GM19193 (cell line): ENCODE measurements around the gene NTM.

Experiments
- POLR2A ChIP-seq: IDR thresholded peaks from 4 replicates; pipeline ENCODE4 v1.6.1; 2011; ENCODE audit not compliant: insufficient read depth, insufficient read length; ENCODE audit errors: extremely low read depth

Gene NTM

DNA sequence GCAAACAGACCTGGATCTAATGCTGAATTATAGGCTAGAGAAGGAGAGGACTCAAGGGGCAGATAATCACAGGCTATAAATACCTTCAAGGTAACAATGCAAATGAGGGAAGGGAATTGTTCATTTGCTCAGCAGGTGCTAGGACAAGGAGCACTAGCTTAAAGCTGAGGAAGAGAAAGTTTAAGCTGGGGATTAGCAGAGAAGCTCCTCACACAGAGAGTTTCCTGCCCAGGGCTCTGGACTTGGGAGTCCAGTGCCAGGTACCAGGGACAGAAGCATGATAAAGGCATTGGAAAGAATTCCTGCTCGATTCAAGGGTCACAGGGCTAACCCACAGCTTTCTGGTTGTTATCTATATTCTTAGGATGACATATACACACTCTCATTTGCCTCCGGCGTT is 509.9 kb downstream of the NTM start:
- no peak for TF ChIP-seq POLR2A

DNA sequence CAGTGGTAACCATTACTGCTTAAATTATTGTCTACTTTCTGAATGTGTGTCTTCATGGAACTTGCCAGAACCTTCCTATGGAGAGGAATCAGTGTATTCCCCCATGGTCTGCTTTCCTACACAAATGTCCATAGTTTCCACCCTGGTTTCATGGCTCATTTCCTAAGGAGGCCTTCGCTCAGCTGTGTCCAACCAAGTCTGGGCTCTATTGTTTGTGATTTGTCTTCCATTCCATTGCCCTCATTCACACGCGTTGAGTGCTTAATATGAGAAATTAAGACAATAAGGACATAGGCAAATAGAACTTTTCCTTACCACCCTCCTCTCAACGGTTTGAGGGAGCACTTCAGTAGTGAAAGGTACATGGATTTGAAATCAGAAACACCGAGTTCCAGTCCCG is 510.6 kb downstream of the NTM start:
- TF ChIP-seq POLR2A, result no peak

DNA sequence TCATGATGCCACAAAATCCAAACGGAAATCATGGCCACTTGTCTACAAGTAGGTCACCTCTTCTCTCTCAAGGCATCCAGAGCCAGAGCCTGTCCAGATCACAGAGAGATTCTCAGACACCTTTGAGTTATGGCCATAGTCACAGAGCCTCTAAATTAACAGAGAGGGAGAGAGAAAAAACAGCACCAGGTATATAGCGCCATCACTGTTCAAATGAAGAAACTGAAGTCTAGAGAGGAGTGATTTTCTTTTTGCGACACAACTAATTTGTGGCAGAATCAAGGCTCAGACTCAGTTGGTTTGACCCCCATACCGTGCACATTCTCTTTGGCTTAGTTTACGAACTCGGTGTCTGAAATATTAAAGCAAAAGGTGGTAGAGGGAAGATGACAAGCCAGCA is 512.9 kb downstream of the NTM start:
- TF ChIP-seq POLR2A, result no peak

GRCh38 chr11:131884461-131885073 is 514.2 kb downstream of the NTM start:
- no peak for TF ChIP-seq POLR2A

- TF ChIP-seq POLR2A, result no peak
Observed at GRCh38 chr11:131885431-131885830, 515.0 kb downstream of the NTM start.

DNA sequence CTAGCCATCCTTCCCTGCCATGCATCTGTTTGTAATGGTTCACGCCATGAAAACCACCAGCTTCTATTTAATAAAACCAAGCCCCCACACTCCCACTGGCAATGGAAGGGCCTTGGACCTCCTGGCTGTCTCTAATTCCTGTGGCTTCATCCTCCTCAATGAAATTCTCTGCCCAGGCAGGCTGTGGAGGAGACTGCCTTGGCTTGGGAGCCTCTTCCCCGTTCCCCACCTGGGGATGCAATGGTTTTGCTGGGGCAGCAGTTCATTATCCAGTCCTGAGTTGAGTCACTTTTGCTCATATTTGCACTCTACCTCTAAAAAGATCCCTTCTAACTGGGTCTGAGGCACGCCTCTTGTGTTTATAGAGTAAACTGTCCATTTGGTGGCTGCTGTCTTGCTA is 515.8 kb downstream of the NTM start:
- TF ChIP-seq POLR2A, result no peak

GRCh38 chr11:131888230-131888855 is 517.9 kb downstream of the NTM start:
- TF ChIP-seq POLR2A, result no peak

GRCh38 chr11:131889146-131889577 is 518.7 kb downstream of the NTM start:
- no peak for TF ChIP-seq POLR2A

DNA sequence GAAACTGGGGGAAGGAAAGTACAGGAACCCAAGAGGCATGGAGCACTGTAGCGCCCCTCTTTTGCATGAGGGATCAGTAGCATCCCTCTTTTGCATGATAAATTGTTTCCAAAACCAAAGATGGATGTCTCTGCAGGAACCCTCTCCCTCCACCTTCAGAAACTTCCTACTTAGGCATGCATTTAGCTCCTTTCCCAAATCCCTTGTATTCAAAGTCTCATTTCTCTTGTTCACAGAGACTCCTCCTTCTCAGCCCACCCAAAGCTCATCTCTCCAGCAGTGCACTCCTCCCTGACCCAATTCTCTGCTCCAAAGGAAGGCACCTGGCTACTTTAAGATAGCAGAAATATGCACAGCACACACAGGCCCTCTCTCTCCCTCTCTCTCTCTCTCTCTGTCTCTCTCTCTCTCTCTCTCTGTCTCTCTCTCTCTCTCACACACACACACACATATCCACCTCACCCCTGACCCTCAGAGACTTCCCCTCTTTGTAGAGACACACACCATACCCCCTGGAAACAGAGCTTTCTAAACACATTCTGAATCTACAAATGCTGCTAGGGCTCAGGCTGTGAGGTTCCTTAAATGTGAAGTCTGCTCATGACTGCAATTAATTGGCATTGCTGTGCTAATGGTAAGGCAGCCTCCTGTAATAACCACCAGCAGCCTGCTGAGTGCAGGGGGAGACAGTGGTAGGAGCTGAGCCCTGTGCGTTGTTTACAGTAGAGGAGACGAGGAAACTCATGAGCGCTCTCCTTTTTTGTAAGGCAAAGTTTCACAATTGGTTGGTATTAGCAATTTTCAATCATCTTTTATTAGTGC is 519.6 kb downstream of the NTM start:
- TF ChIP-seq POLR2A, result no peak

GRCh38 chr11:131893103-131893890 is 522.9 kb downstream of the NTM start:
- TF ChIP-seq POLR2A, result no peak

GRCh38 chr11:131893988-131894387 is 523.6 kb downstream of the NTM start:
- TF ChIP-seq POLR2A, result no peak

DNA sequence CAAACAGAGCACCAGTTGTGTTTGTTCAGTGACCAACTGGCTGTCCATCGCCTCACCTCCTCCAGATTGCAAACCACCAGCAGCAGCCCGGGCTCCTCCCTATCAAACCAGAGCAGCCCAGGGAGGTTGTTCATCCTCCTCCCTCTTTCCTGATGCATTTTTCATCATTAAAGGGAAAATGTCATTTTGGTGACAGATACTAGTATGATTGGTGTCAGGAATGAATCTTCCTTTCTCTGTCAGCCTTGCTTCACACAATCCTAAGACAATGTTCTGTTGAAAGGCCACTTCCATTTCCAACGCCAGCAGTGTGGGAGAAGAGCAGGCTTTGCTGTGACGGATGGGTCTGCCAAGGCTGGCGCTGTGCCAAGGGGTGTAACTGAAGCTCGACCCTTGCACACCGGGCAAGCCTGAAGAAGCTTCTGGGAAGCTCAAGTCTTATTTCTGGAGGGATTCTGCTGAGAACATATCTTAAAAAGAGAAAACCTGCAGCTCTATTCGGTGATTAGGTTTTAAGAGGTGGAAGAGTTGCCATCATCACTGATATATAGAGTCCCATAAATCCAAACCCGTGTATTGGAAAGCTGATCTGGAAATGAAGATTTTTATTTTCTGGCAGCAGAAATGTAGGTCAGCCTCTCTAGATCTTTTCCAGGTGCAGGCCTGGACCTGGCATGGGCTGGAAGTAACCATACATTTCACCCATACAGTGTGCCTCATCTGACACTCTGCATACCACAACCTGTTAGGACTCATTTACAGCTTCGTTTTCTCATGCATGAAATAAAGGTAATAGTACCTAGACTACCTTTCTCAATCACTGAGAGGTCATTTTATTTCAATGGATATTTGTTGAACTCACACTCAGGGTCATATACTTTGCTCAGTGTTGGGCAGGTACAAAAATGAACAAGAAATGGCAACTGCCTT is 524.5 kb downstream of the NTM start:
- no peak for TF ChIP-seq POLR2A

- TF ChIP-seq POLR2A, result no peak
Observed at GRCh38 chr11:131895865-131896264, 525.5 kb downstream of the NTM start.
